HG03039 (cell line): ENCODE measurements around the gene DDTL.
A peak's percentile ranks its signal among the peaks of the same experiment; 100 is the strongest.
"Not testable (repeated sequence)": the region's sequence is repeated elsewhere in the genome, so short reads cannot be mapped to it uniquely, and the experiment has no call there.

Experiments used
- ATAC-seq: cut with Tn5 transposase; IDR thresholded peaks from one replicate; pipeline ENCODE4 v1.9.1; 2021; ENCODE audit warnings: mild to moderate bottlenecking, moderate library complexity; ENCODE audit not compliant: unreplicated experiment

The DDTL gene

GRCh38 chr22:23966568-23966967 lies at the start of gene DDTL:
Gene DDTL (plus strand): TSS chr22:23966888. CDS start chr22:23966915, 27 bp downstream.
- peak; percentile 81 for ATAC-seq

- not testable (repeated sequence) for ATAC-seq
Observed at GRCh38 chr22:23920267-23920611, 46.4 kb upstream of the DDTL start.

GRCh38 chr22:23921586-23922201 lies 45.0 kb upstream of the DDTL start:
- not testable (repeated sequence) for ATAC-seq

GRCh38 chr22:23922921-23923320 lies 43.8 kb upstream of the DDTL start:
- no peak for ATAC-seq

GRCh38 chr22:23925020-23925606 lies 41.6 kb upstream of the DDTL start:
- no peak for ATAC-seq

- no peak for ATAC-seq
Observed at GRCh38 chr22:23926561-23926960, 40.1 kb upstream of the DDTL start.

- ATAC-seq: no peak
Observed at GRCh38 chr22:23938328-23939016, 28.2 kb upstream of the DDTL start.

GRCh38 chr22:23939017-23939357 lies 27.7 kb upstream of the DDTL start:
- no peak for ATAC-seq

GRCh38 chr22:23940166-23940565 lies 26.5 kb upstream of the DDTL start:
- ATAC-seq: not testable (repeated sequence)

- ATAC-seq: not testable (repeated sequence)
Observed at GRCh38 chr22:23947391-23947790, 19.3 kb upstream of the DDTL start.

GRCh38 chr22:23949764-23950163 lies 16.9 kb upstream of the DDTL start:
- not testable (repeated sequence) for ATAC-seq

GRCh38 chr22:23951383-23951782 lies 15.3 kb upstream of the DDTL start:
- ATAC-seq: not testable (repeated sequence)

- ATAC-seq: not testable (repeated sequence)
Observed at GRCh38 chr22:23952794-23953405, 13.8 kb upstream of the DDTL start.

- not testable (repeated sequence) for ATAC-seq
Observed at GRCh38 chr22:23953485-23953884, 13.2 kb upstream of the DDTL start.

GRCh38 chr22:23954193-23954990 lies 12.3 kb upstream of the DDTL start:
- not testable (repeated sequence) for ATAC-seq

- ATAC-seq: not testable (repeated sequence)
Observed at GRCh38 chr22:23954991-23955305, 11.7 kb upstream of the DDTL start.

GRCh38 chr22:23955886-23956285 lies 10.8 kb upstream of the DDTL start:
- not testable (repeated sequence) for ATAC-seq

- peak; percentile 45 for ATAC-seq
Observed at GRCh38 chr22:23956301-23956900, 10.3 kb upstream of the DDTL start.

GRCh38 chr22:23961084-23961771 lies 5.5 kb upstream of the DDTL start, which contains the start of gene GSTT2B:
Gene GSTT2B (minus strand): TSS chr22:23961195. CDS start chr22:23961131, 64 bp downstream.
- ATAC-seq: not testable (repeated sequence)

GRCh38 chr22:23966094-23966493 lies 594 bp upstream of the DDTL start:
- ATAC-seq: not testable (repeated sequence)
